GM18507 (cell line): Measurements from ENCODE around the gene PDGFB.

Experiments used
- DNase-seq: peaks from one replicate; pipeline ENCODE4 v3.0.0; 2011; ENCODE audit warnings: low read depth; ENCODE audit not compliant: insufficient read length; ENCODE audit errors: extremely low spot score
- FAIRE-seq: peaks from 2 replicates; lab custom pipeline; 2011; peaks lifted over from hg19 to GRCh38; lab: Jason Lieb, UNC

PDGFB gene

GRCh38 chr22:39278040-39278439, 33.3 kb upstream of the PDGFB start:
- no peak for DNase-seq
- FAIRE-seq = no peak

GRCh38 chr22:39277142-39277607, 32.4 kb upstream of the PDGFB start:
- peak; percentile 47 for FAIRE-seq
- DNase-seq = no peak

- FAIRE-seq (no peak), DNase-seq (no peak)
Observed at GRCh38 chr22:39276440-39277141, 31.8 kb upstream of the PDGFB start.

GRCh38 chr22:39275814-39276439, 31.1 kb upstream of the PDGFB start:
- DNase-seq (no peak), FAIRE-seq (no peak)

- FAIRE-seq (no peak), DNase-seq (no peak)
Observed at GRCh38 chr22:39273950-39274887, 29.4 kb upstream of the PDGFB start.

GRCh38 chr22:39270792-39271191, 26.0 kb upstream of the PDGFB start:
- DNase-seq = no peak
- FAIRE-seq = no peak

GRCh38 chr22:39270280-39270679, 25.5 kb upstream of the PDGFB start:
- DNase-seq (no peak), FAIRE-seq (no peak)

- DNase-seq = no peak
- no peak for FAIRE-seq
Observed at GRCh38 chr22:39269095-39269790, 24.5 kb upstream of the PDGFB start.

GRCh38 chr22:39268645-39269044, 23.9 kb upstream of the PDGFB start:
- DNase-seq (no peak), FAIRE-seq (no peak)

GRCh38 chr22:39267974-39268373, 23.2 kb upstream of the PDGFB start:
- DNase-seq = no peak
- no peak for FAIRE-seq

GRCh38 chr22:39266398-39267030, 21.7 kb upstream of the PDGFB start:
- peak; percentile 100 for FAIRE-seq
- peak; percentile 66 for DNase-seq

GRCh38 chr22:39265143-39265886, 20.5 kb upstream of the PDGFB start:
- FAIRE-seq (no peak), DNase-seq (no peak)

- DNase-seq (peak; percentile 43), FAIRE-seq (peak; percentile 91)
Observed at GRCh38 chr22:39264349-39265038, 19.7 kb upstream of the PDGFB start.

- DNase-seq = no peak
- FAIRE-seq = no peak
Observed at GRCh38 chr22:39263626-39264348, 19.0 kb upstream of the PDGFB start.

- DNase-seq = no peak
- FAIRE-seq = no peak
Observed at GRCh38 chr22:39259666-39260065, 14.9 kb upstream of the PDGFB start.

- no peak for DNase-seq
- no peak for FAIRE-seq
Observed at GRCh38 chr22:39257901-39258475, 13.2 kb upstream of the PDGFB start.

- DNase-seq = no peak
- FAIRE-seq = no peak
Observed at GRCh38 chr22:39256979-39257378, 12.2 kb upstream of the PDGFB start.
